NCI-H128 (cell line): Measurements from ENCODE around the gene KDM2B.

Source experiments
- DNase-seq: peaks from one replicate; lab custom pipeline; 2025; ENCODE audit not compliant: unreplicated experiment; lab: John Stamatoyannopoulos, UW

Gene KDM2B

DNA sequence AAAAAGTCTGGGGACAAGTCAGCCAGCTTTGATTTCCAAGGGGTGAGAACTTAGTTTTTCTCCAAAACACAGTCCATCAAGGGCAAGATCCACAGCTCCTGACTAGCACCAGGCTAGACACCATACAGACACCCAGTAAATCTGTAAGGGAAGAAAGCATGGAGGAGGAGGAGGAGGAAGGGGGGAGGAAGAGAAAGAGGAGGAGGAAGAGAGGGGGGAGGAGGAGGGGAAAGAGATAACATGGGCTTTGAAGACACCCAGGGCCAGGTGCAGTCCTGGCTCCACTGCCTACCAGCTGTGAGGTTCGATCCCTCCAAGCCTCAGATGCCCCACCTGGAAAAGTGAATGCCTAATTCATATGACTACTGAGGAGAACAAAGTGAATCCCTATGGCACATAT lies 18.3 kb downstream of the KDM2B start:
- no peak for DNase-seq

- DNase-seq: no peak
Measured at GRCh38 chr12:121561009-121561395, 19.8 kb downstream of the KDM2B start.

DNA sequence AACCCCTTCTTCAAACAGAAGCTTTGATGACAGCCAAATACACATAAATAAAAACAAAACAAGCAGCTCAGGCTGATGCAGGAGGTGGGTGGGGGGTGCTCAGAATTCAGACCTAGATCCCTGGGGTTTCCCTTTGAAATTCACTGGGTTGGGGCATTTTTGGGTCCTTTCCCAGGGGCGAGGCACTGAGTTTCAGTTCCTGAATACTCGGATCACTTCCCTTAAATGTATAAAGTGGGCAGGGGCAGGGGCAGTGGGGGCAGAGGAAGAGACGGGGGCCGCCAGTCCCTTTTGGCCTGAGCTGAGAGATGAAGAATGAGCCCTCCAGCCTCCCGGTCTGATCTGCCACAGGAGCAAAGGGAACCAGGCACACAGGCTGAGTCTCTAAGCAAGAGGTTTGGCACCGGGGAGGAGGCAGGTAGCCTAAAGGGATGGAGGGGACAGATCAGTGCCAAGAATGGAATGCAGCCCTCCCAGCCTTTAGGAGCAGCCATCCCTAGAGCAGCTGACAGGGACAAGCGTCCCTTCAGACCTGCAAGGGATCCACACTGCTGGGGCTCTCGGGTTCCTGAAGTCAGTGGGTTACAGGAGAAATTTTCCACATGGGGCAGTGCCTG lies 20.3 kb downstream of the KDM2B start:
- DNase-seq: no peak

DNA sequence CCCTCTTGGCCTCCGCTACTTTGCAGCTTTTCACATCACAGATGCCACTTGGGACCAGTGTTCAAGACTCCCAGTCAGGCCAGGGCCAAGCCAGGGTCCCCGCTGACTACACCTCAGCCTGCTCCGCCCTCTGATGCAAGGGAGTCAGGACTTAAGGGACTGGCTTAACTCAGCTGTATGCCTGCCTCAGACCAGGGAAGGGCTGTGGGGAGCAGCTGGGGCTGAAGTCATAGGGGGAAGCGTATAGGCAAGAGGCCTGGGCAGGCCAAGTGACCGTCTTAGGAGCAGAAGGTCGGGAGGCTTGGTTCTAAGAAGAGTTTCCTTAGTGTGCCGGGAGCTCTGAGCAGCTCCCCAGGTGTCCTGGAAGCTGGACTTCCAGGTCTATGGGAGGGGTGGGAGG lies 21.9 kb downstream of the KDM2B start:
- no peak for DNase-seq

DNA sequence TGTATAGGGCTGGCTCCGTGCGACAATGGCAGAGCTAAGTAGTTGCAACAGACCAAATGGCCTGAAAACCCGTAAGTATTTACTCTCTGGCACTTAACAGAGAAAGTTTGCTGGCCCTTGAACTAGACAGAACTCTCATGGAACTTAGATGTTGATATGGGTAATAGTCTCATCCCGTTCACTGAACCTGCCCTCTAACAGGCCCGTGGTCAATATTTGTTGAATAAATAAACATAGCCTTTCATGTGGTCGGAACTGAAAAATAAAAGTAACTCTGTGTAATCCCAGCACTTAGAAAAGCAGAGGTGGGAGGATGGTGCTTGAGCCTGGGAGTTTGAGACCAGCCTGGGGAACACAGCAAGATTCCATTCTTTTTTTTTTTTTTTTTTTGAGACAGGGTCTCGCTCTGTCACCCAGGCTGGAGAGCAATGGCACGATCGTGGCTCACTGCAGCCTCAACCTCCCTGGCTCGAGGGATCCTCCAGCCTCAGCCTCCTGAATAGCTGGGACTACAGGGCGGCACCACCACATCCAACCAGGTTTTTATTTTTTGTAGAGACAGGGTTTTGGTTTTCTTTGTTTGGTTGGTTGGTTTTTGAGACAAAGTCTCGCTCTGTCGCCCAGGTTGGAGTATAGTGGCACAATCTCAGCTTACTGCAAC lies 29.7 kb downstream of the KDM2B start:
- no peak for DNase-seq

- DNase-seq: no peak
Measured at GRCh38 chr12:121549075-121549474, 31.7 kb downstream of the KDM2B start.

DNA sequence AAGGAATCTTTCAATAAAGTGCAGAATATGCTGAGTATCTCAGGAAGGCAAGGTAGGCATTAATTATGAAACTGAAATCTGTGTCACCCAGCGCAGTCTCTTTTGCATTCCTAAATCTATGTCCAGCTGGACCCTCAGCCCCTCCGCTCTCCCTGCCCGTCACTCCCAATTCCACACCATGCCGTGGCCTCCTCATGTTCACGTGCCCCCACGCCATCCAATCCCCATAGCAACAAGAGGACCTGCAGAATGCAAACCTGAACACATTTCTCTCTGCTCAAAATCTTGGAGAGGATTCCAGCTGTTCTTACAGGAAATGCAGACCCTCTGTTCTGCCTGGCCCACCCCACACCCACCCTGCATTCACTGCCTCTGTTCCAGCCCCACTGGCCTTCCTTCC lies 35.3 kb downstream of the KDM2B start:
- no peak for DNase-seq

GRCh38 chr12:121543786-121544185 lies 37.0 kb downstream of the KDM2B start:
- no peak for DNase-seq

DNA sequence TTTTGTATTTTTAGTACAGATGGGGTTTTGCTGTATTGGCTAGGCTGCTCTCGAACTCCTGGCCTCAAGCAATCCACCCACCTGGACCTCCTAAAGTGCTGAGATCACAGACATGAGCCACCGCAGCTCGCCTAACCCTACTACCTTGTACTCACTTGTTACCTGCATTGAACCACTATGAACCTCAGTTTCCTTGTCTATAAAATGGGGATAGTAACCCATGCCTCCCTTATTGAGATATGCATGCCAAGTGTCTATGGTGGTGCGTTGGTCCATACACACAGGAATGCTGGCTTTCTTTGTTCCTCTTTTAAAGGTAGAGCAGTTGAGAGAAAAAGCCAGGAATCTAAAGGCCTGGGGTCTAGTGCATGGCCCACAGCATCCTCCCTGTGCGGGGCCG lies 40.9 kb downstream of the KDM2B start:
- no peak for DNase-seq

- DNase-seq: no peak
Measured at GRCh38 chr12:121538699-121539061, 42.1 kb downstream of the KDM2B start.

- DNase-seq: no peak
Measured at GRCh38 chr12:121537814-121538698, 42.8 kb downstream of the KDM2B start.

- DNase-seq: no peak
Measured at GRCh38 chr12:121536899-121537813, 43.7 kb downstream of the KDM2B start.

DNA sequence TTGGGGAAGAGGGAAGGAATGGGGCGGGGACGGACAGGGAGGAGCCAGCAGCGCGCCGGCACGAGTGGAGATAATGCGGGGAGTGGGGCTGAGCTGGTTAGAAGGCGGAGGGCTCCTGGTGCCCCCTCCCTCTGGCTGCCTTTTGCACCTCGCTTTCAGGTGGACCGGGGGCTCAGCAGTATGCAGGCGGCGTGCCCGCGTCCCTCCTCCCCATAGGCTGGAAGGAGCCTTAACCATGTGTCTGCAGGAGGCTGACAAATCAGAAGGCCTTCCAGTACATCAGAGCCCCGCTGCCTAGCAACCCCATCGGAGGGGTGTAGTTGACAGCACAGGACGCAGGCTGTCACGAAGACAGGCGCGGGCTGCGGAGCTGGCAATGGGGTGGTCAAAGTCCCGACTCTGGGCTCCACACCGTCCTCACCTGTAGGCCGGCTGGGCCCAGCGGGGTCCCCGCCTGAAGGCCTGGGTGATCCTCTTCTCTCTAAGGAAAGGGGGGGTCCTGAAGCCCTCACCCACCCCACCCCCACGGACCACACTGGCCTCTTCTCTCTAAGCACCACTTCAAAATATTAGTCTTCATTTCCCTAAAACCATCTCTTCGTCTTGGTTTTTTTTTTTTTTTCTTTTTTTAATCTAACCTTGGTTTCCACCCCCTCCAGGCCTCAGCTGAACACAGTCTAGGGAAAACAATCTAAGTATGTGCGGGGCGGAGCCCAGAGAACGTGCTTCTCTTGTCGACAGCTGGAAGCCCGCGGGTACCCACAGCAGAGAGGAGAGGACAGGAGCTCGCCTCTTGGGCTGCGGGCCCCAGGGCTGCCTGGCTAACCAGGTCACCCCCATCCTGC lies 44.5 kb downstream of the KDM2B start:
- peak; percentile 68 for DNase-seq

DNA sequence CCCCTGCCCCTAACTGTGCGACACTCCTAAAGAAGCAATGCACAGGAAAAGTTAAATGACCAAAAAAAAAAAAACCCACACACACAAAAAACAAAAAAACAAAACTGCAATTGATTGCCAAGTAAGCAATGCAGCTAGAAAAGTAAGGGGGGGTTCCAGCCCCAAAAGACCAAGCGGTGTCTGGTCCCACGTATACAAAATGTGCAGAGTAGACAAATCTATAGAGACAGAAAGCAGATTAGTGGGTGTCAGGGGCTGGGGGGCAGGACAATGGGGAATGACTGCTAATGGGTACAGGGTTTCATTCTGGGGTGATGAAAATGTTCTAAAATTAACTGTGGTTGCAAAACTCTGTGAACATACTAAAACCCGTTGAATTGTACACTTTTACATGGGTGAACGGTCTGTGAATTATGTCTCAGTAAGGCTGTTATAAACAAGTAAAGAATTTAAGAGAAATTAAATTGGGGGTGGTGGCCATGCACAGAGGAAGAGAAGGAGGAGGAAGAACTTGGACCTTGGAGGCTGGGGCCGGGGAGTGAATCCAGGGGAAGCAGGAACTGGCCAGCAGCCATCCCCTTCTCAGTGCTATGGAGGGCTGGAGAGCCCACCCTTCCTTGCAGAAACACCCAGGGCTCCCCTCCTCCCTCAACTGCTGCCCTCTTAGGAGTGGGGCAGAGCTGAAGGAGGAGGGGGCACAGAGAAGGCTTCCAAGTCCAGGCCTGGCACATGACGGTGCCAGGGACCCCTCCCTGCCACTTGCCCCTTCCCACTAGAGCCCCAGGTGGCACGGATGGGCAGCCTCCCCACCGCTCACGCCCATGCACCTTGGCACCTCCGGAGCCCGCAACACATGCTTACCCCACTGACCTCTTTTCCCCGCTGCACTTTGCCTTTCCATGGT lies 45.4 kb downstream of the KDM2B start:
- no peak for DNase-seq

DNA sequence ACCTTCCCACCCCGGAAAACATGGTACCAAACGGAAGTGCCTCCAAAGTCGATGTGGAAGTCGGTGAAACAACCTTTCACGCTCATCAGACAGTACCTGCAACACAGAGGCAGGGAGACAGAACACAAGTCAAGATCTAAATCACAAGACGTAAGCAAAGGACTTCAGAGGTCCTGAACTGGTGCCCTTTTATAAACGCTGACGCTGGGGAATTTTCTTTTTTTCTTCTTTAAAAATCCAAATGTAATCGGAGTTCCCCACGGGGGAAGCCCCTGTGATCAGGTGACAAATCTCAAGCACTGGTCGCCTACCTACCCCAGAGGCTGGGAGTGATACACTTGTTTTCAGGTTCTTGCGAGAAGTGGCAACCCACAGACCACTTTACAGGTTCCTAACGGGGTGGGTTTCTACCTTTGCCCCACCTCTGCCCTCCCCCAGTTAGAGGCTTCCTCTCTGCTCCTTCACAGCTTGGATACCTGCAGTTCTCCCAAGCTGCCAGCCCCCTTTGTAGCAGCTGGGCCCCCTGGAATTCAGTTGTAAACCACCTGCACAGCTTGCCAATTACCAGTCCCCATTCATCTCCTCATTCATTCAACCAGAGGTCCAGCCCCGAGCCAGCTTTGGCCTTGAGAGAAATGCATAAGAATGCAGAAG lies 46.2 kb downstream of the KDM2B start:
- no peak for DNase-seq

GRCh38 chr12:121533394-121534090 lies 47.3 kb downstream of the KDM2B start:
- no peak for DNase-seq

DNA sequence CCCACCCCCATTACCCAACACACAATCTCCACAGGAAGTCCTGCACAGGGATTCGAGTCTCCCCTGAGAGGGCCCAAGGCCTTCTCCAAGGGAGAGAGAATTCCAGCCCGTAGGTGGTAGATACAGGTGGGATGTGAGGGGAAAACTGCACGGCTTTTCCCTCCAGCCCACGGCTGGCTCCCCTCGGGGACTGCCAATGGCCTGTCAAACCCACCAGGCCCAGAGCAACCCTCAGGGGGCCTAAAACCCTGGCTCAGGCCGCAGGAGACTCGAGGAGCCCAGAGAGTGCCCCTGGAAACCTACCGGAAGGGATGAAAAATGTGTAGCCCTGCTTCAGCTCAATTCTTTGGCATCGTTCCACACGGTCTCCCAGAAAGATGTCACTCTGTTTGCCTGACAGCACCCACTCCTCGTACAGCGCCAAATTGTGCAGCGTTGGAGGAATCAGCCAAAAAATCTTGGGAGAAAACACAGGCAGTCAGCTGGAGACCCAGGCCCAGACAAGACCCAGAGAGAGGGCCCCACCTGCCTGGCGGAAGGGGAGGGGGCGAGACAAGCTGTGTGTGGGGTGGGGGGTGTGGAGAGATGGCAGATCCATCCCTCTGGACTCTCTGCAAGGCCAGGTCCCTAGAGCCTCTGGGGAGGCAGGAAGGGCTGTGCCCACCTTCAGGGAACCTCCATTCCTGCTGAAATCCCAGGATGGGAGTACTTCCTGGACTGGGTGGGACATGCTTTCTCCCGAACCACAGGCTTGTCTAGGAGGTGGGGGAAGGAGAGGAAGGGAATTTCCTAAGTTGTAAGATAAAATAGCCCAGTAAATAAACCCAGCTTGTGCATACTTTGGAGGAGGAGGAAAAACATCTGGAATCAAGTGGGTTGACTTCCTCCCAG lies 48.1 kb downstream of the KDM2B start:
- DNase-seq: no peak
